K562 (cell line): ENCODE data around the gene TMEM154. TPM values are rescaled to one million over a fixed set of nuclear protein-coding genes. Genes with fewer than 3 reads are reported as not detected.

ENCODE experiments used
- ARID1B ChIP-seq: fragments of 450-650 bp; IDR thresholded peaks from 2 replicates; pipeline ENCODE4 v1.6.1; 2016; ENCODE audit warnings: antibody characterized with exemption, mild to moderate bottlenecking, inconsistent platforms
- ATF1 ChIP-seq, 2 experiments: fragments of 450-650 bp in 1 of 2; IDR thresholded peaks; 2 replicates each; pipeline ENCODE4 v1.6.1; 2016; ENCODE audit warnings: missing compliant biosample characterization in 1 of 2, missing genetic modification characterization in 1 of 2
- BRD9 ChIP-seq: fragments of 450-650 bp; IDR thresholded peaks from 2 replicates; pipeline ENCODE4 v1.6.1; 2018; ENCODE audit warnings: low read depth; ENCODE audit not compliant: partially characterized antibody
- CBX5 ChIP-seq: IDR thresholded peaks from 2 replicates; pipeline ENCODE4 v1.6.1; 2014; ENCODE audit warnings: low read depth, borderline replicate concordance
- CCNT2 ChIP-seq: IDR thresholded peaks from 2 replicates; pipeline ENCODE4 v1.6.1; 2011; ENCODE audit warnings: borderline replicate concordance, low read depth, mild to moderate bottlenecking, moderate library complexity, mixed read lengths, low read length; ENCODE audit not compliant: insufficient read length; ENCODE audit errors: extremely low read depth
- EP300 ChIP-seq: IDR thresholded peaks from 2 replicates; pipeline ENCODE4 v1.6.1; 2012; ENCODE audit warnings: low read length, improper control_type of control experiment
- ETV6 ChIP-seq, 3 experiments: fragments of 150-350 bp in 1 of 3; sonication (generic) in 1 of 3; formaldehyde crosslinking in 1 of 3; IDR thresholded peaks; 2 replicates each; pipeline versions ENCODE4 v1.6.1 to v1.8.0; 2014 to 2022; ENCODE audit warnings: borderline replicate concordance in 2 of 3, low read depth in 2 of 3, antibody characterized with exemption in 1 of 3, low read length in 1 of 3, mild to moderate bottlenecking in 1 of 3, missing genetic modification reagents in 1 of 3
- FOXP1 ChIP-seq: sonication (generic); formaldehyde crosslinking; IDR thresholded peaks from 2 replicates; pipeline ENCODE4 v1.8.0; 2022; ENCODE audit warnings: mild to moderate bottlenecking, missing genetic modification reagents
- HDAC8 ChIP-seq: fragments of 450-650 bp; IDR thresholded peaks from 2 replicates; pipeline ENCODE4 v1.6.1; 2016; ENCODE audit warnings: mild to moderate bottlenecking, missing genetic modification characterization, moderate library complexity, missing compliant biosample characterization
- ILK ChIP-seq: fragments of 450-650 bp; IDR thresholded peaks from 2 replicates; pipeline ENCODE4 v1.6.1; 2016; ENCODE audit warnings: missing genetic modification characterization, low read depth, mild to moderate bottlenecking, missing compliant biosample characterization, moderate library complexity, borderline replicate concordance
- IRF9 ChIP-seq: fragments of 450-650 bp; IDR thresholded peaks from 2 replicates; pipeline ENCODE4 v1.6.1; 2016; ENCODE audit warnings: missing biosample characterization, missing genetic modification characterization
- MAZ ChIP-seq, 2 experiments: fragments of 450-650 bp in 1 of 2; sonication (generic) in 1 of 2; formaldehyde crosslinking; IDR thresholded peaks in 1 of 2; conservative IDR thresholded peaks in 1 of 2; 2 replicates each; pipeline versions ENCODE4 v1.4.0 to v1.5.0; 2020; ENCODE audit warnings: mild to moderate bottlenecking in 1 of 2, missing genetic modification reagents in 1 of 2
- MITF ChIP-seq: IDR thresholded peaks from 2 replicates; pipeline ENCODE4 v1.6.1; 2014; ENCODE audit warnings: antibody characterized with exemption
- MTA2 ChIP-seq: fragments of 450-650 bp; IDR thresholded peaks from 2 replicates; pipeline ENCODE4 v1.6.1; 2016; ENCODE audit warnings: low read depth
- MYC ChIP-seq, 2 experiments: fragments of 250-450 bp in 1 of 2; sonication (Bioruptor Pico) in 1 of 2; IDR thresholded peaks; 2 replicates each; pipeline versions ENCODE4 v1.5.1 to v1.6.1; 2012 to 2021; ENCODE audit warnings: low read depth in 2 of 2, borderline replicate concordance in 1 of 2, improper control_type of control experiment in 1 of 2, low read length in 1 of 2, mild to moderate bottlenecking in 1 of 2, moderate library complexity in 1 of 2
- SMARCA4 ChIP-seq: fragments of 450-650 bp; IDR thresholded peaks from 2 replicates; pipeline ENCODE4 v1.6.1; 2016
- TBL1XR1 ChIP-seq, 2 experiments: IDR thresholded peaks; 2 replicates each; pipeline ENCODE4 v1.6.1; 2012; ENCODE audit warnings: improper control_type of control experiment in 2 of 2, low read length in 2 of 2, mild to moderate bottlenecking in 1 of 2
- TEAD1 ChIP-seq, 2 experiments: fragments of 450-650 bp in 1 of 2; sonication (generic) in 1 of 2; formaldehyde crosslinking; IDR thresholded peaks; 2 replicates each; pipeline versions ENCODE4 v1.4.0 to v1.8.0; 2020 to 2022; ENCODE audit warnings: mild to moderate bottlenecking in 2 of 2, missing genetic modification reagents in 1 of 2
- TRIM24 ChIP-seq, 2 experiments: fragments of 450-650 bp; IDR thresholded peaks; 2 replicates each; pipeline ENCODE4 v1.6.1; 2016
- ZNF24 ChIP-seq: fragments of 450-650 bp; IDR thresholded peaks from 2 replicates; pipeline ENCODE4 v1.6.1; 2016
- polyA plus RNA-seq, 8 experiments: library from polyadenylated mRNA; depleted of rRNA in 4 of 8; stranded (reverse) in 5 of 8; unstranded in 3 of 8; fragments of >200 nt; fragmentation: Nextera tagmentation in 2 of 8; fragmentation: Illumina TruSeq in 1 of 8; extraction: Ambion mirVana in 2 of 8; extraction: Trizol in 1 of 8; gene quantifications; 2 replicates each; pipeline versions ENCODE4 v1.2.1 to v1.2.3, GENCODE V29; 2011 to 2014; ENCODE audit warnings: inconsistent platforms in 1 of 8, missing spikeins in 1 of 8
- total RNA-seq, 7 experiments: library from RNA; depleted of rRNA in 6 of 7; stranded (reverse); fragments of >200 nt in 6 of 7; fragmentation: Illumina TruSeq in 2 of 7; extraction: Trizol in 2 of 7; gene quantifications; 2 replicates each; pipeline versions ENCODE4 v1.2.1 to v1.2.3, GENCODE V29; 2011 to 2021; ENCODE audit warnings: low replicate concordance in 1 of 7

The TMEM154 gene
- total and polyA plus RNA-seq, 9 of the 15 experiments (the other 6 are each of a cell fraction or from before 2014, with no cell fraction given), result 0.13 to 1.8 (median 0.58) TPM

GRCh38 chr4:152663203-152664066 lies 16.4 kb downstream of the TMEM154 start (continued):
- TF ChIP-seq MITF (peak; percentile 59; the same call in 1 of the 2 replicates), MAZ (CRISPR knock-in tag; conservative IDR thresholded peaks at IDR 0.05 in 1 of 2, IDR thresholded peaks at IDR 0.05 in 1 of 2) (peak in 1 of 2 experiments; percentile 17; a peak in 1 of 4 replicates), TBL1XR1 (IDR thresholded peaks at IDR 0.05; ENCODE audit: low read length in 2 of 2) (peak in 1 of 2 experiments; percentile 46; a peak in 1 of 4 replicates), MTA2 (no peak), ATF1 (CRISPR knock-in tag; IDR thresholded peaks at IDR 0.05) (no peak), ATF1 (tag; IDR thresholded peaks at IDR 0.05) (peak; percentile 32; the same call in 1 of the 2 replicates), MYC (IDR thresholded peaks at IDR 0.05; ENCODE audit: low read depth, low read length) (peak; percentile 39; the same call in 1 of the 2 replicates), MYC (CRISPR knock-in tag; IDR thresholded peaks at IDR 0.05; ENCODE audit: borderline replicate concordance, low read depth) (no peak), ETV6 (IDR thresholded peaks at IDR 0.05; ENCODE audit: borderline replicate concordance in 1 of 2, low read depth in 2 of 2, low read length in 1 of 2) (peak in 1 of 2 experiments; percentile 72; a peak in 1 of 4 replicates), ETV6 (CRISPR knock-in tag; IDR thresholded peaks at IDR 0.05; ENCODE audit: borderline replicate concordance) (no peak), ZNF24 (peak; percentile 14; the same call in 1 of the 2 replicates), FOXP1 (CRISPR knock-in tag) (0 out of 2 replicates have a peak, but pooled peaks have one; percentile 67), CCNT2 (peak; percentile 62), ARID1B (peak; percentile 78; the same call in 1 of the 2 replicates), BRD9 (peak; percentile 26), SMARCA4 (peak; percentile 83; the same call in 1 of the 2 replicates), EP300 (peak; percentile 94), CBX5 (no peak), IRF9 (tag) (0 out of 2 replicates have a peak, but pooled peaks have one; percentile 14), ILK (tag) (no peak), TRIM24 (IDR thresholded peaks at IDR 0.05) (peak; percentile 83 to 97; a peak in 2 of 4 replicates), HDAC8 (tag) (peak; percentile 62; the same call in 1 of the 2 replicates), TEAD1 (CRISPR knock-in tag; IDR thresholded peaks at IDR 0.05) (peak in 1 of 2 experiments; percentile 64; a peak in 1 of 4 replicates)
